Left lung (tissue), 10 donors: Measurements from ENCODE around the gene PML. TPM values are rescaled to one million over a fixed set of nuclear protein-coding genes. Genes with fewer than 3 reads are reported as not detected.

Source experiments
- ATAC-seq: fragments of 200-7000 bp; cut with Tn5 transposase; one replicate; pipeline ENCODE4 v1.9.1; 2020; ENCODE audit warnings: moderate library complexity
- DNase-seq, 4 donors: peaks; one replicate each; pipeline ENCODE4 v3.0.0-alpha.2; 2013 to 2020
- H3K27ac ChIP-seq, 2 donors: fragments of 200-600 bp; sonication (generic) in 1 of 2; one replicate each; pipeline versions ENCODE4 v1.5.0 to v1.8.0; 2020 to 2021
- H3K27me3 ChIP-seq, 2 donors: fragments of 200-600 bp; sonication (generic) in 1 of 2; one replicate each; pipeline versions ENCODE4 v1.5.0 to v1.8.0; 2020 to 2021
- H3K36me3 ChIP-seq, 2 donors: fragments of 200-600 bp; sonication (generic) in 1 of 2; one replicate each; pipeline versions ENCODE4 v1.5.0 to v1.8.0; 2020 to 2021
- H3K4me1 ChIP-seq, 2 donors: fragments of 200-600 bp; one replicate each; pipeline ENCODE4 v1.8.0; 2021
- H3K4me3 ChIP-seq, 2 donors: fragments of 200-600 bp; sonication (generic) in 1 of 2; one replicate each; pipeline versions ENCODE4 v1.5.0 to v1.8.0; 2020 to 2021; ENCODE audit warnings: mild to moderate bottlenecking in 1 of 2
- H3K9me3 ChIP-seq, 2 donors: fragments of 200-600 bp; sonication (generic) in 1 of 2; one replicate each; pipeline versions ENCODE4 v1.5.0 to v1.8.0; 2020 to 2021
- intact Hi-C, 2 donors: fragments of 100-400 bp; cut with DNase I; formaldehyde crosslinking; loops; one replicate each; pipeline versions ENCODE4 v1.11.2 to v1.14.2; 2022
- polyA plus RNA-seq, 6 donors: library from polyadenylated mRNA; unstranded; fragments of 120-200 nt; gene quantifications; one replicate each; pipeline ENCODE4 v1.2.1, GENCODE V29; 2013; ENCODE audit not compliant: insufficient read length in 6 of 6
- total RNA-seq, 2 donors: library from RNA; stranded (reverse); fragmentation: NEBNext Ultra II Directional; extraction: Animal tissue kit (Norgen Biotek cat#: 25700); gene quantifications; one replicate each; pipeline ENCODE4 v1.2.1, GENCODE V29; 2021
- TF ChIP-seq, protein P1 (sequence below), 2 donors: fragments of 200-600 bp; sonication (generic) in 1 of 2; IDR thresholded peaks; one replicate each; pipeline versions ENCODE4 v1.5.0 to v1.8.0; 2021; ENCODE audit warnings: antibody characterized with exemption in 2 of 2
- donor health status: DM: no; HTN: yes; CAD: no.
- donor health status: DM: no; HTN: no; CAD: no.

The PML gene
- total and polyA plus RNA-seq, 8 donors = 41.8 to 75.2 (median 48.9) TPM

DNA sequence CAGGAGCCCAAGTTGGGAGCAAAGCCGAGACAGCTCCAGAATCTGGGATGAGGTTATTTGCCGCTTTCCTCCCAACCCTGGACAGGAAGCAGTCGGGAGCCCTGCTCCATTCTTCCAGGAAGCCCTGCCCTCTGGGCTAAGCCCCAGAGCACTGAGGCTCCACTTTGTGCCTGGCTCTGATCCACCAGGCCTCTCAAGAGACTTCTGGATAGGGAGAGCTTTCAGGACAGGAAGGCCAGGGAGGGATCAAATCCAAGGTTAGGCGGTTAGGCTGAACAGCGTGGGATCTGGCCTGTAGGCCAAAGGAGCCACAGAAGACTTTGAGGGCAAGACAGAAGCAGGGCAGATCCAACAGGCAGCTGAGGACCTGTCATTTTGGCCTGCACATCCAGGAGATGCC, 3.3 kb upstream of the PML start:
- Histone ChIP-seq H3K4me1 (peaks cover 30 to 85% of the 10 kb centered on the region in 2 donors), H3K27ac (peak overlapping the region; percentile 86 to 89), H3K4me3 (peak overlapping the region; percentile 93 to 96), H3K9me3 (no peaks in the 10 kb centered on the region), H3K27me3 (no peaks in the 10 kb centered on the region), H3K36me3 (no peaks in the 10 kb centered on the region)
- ATAC-seq (peak; percentile 32), DNase-seq (peak in 1 of 4 donors; percentile 73)
- TF ChIP-seq, protein P1, sequence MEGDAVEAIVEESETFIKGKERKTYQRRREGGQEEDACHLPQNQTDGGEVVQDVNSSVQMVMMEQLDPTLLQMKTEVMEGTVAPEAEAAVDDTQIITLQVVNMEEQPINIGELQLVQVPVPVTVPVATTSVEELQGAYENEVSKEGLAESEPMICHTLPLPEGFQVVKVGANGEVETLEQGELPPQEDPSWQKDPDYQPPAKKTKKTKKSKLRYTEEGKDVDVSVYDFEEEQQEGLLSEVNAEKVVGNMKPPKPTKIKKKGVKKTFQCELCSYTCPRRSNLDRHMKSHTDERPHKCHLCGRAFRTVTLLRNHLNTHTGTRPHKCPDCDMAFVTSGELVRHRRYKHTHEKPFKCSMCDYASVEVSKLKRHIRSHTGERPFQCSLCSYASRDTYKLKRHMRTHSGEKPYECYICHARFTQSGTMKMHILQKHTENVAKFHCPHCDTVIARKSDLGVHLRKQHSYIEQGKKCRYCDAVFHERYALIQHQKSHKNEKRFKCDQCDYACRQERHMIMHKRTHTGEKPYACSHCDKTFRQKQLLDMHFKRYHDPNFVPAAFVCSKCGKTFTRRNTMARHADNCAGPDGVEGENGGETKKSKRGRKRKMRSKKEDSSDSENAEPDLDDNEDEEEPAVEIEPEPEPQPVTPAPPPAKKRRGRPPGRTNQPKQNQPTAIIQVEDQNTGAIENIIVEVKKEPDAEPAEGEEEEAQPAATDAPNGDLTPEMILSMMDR (IDR thresholded peaks at IDR 0.05) = no peak
- intact Hi-C loops = no loop called here

DNA sequence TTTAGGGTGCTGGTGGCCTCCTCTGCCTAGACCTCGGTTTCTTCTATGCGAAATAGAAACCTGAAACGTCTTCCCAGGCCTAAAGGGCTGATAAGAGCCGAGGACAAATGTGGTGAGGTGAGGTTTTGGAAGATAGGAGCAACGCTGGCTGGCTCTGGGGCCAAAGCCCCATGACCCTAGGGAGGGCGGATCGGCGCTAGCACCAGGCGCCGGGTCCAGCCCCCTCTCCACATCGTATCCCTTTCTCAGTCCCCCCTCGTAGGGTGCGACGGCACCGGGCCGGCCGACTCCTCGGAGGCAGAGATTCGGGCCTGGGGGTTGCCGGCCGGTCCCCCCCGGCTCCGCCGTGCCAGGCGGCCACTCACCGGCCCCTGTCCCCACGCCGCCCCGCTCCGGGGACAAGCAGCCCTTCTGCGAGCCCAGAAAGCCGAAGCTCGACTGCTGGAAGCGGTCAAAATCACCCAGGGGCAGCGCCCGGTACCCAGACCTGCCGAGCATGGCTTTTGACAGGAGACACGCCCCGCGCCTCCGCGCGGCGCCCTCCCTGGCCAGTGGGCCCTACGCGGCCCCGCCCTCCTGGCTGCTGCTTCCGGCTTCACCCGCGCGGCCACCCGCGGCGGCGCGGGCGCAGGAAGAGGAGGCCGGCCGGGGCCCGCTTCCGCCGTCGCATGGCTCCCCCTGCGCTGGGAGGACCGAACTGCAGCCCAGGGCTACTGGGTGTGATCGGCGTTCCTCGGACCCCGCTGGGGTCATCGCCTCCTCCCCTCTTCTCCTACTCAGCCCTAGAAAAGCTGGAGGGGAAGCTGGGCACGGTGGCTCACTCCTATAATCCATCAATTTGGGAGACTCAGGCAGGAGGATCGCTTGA, 2.6 kb upstream of the PML start, which contains the start of gene STOML1:
Gene STOML1, minus strand, starts transcription at position 570 of the 868 bp plus-strand sequence. Its CDS starts 72 bp downstream, at position 498.
- intact Hi-C loops = no loop called here
- TF ChIP-seq, protein P1 (IDR thresholded peaks at IDR 0.05) = peak; percentile 90 to 98
- DNase-seq (peak; percentile 90 to 99 (median 94)), ATAC-seq (peak; percentile 87)
- Histone ChIP-seq H3K36me3 (no peaks in the 10 kb centered on the region), H3K4me1 (peaks cover 36 to 85% of the 10 kb centered on the region in 2 donors), H3K4me3 (peak within 1 kb of the TSS; percentile 93 to 96), H3K27ac (peak within 1 kb of the TSS; percentile 86 to 89), H3K9me3 (no peaks in the 10 kb centered on the region), H3K27me3 (no peaks in the 10 kb centered on the region)

- Histone ChIP-seq H3K27ac (peak overlapping the region in 1 of 2 donors; percentile 89), H3K4me3 (peak overlapping the region; percentile 93 to 96), H3K9me3 (no peaks in the 10 kb centered on the region), H3K36me3 (no peaks in the 10 kb centered on the region), H3K4me1 (peaks cover 33 to 85% of the 10 kb centered on the region in 2 donors), H3K27me3 (no peaks in the 10 kb centered on the region)
- DNase-seq (no peak), ATAC-seq (no peak)
- intact Hi-C loops = no loop called here
- TF ChIP-seq, protein P1 (IDR thresholded peaks at IDR 0.05) = peak in 1 of 2 donors; percentile 51
These were observed 2.0 kb upstream of the PML start for GRCh38 chr15:73992594-73992898.

GRCh38 chr15:73993211-73993994, 1.1 kb upstream of the PML start:
- DNase-seq = no peak
- peak overlapping the region in 1 of 2 donors; percentile 93 for H3K27ac ChIP-seq

More at GRCh38 chr15:73993211-73993994, 1.1 kb upstream of the PML start:
- Histone ChIP-seq H3K27me3 (no peaks in the 10 kb centered on the region), H3K36me3 (peaks cover 0 to 8% of the 10 kb centered on the region in 2 donors), H3K9me3 (no peaks in the 10 kb centered on the region), H3K4me3 (peak overlapping the region in 1 of 2 donors; percentile 94), H3K4me1 (peaks cover 33 to 85% of the 10 kb centered on the region in 2 donors)
- TF ChIP-seq, protein P1 (IDR thresholded peaks at IDR 0.05) = no peak
- intact Hi-C loops = no loop called here
- ATAC-seq = no peak
